ENCODE data around the gene RANBP9. TPM values are rescaled to one million over a fixed set of nuclear protein-coding genes. Genes with fewer than 3 reads are reported as not detected.

RANBP9 gene
- total and polyA plus RNA-seq, 2 of the 13 experiments (the other 11 are each of a cell fraction or from before 2014, with no cell fraction given): 26.6 to 30.6 TPM

- peak; percentile 44; the same call in 1 of the 2 replicates for TF ChIP-seq POGK (CRISPR knock-in tag; conservative IDR thresholded peaks at IDR 0.05)
- peak; percentile 65; the same call in 1 of the 2 replicates for TF ChIP-seq ZNF7 (CRISPR knock-in tag; IDR thresholded peaks at IDR 0.05)
- TF ChIP-seq ZBTB4 (CRISPR knock-in tag; IDR thresholded peaks at IDR 0.05; ENCODE audit: borderline replicate concordance): no peak
- TF ChIP-seq ZNF547 (CRISPR knock-in tag; IDR thresholded peaks at IDR 0.05): 0 out of 2 replicates have a peak, but pooled peaks have one; percentile 27
- TF ChIP-seq MIXL1 (CRISPR knock-in tag; IDR thresholded peaks at IDR 0.05): peak; percentile 88
- peak; percentile 37; the same call in 1 of the 2 replicates for TF ChIP-seq ZBTB14 (CRISPR knock-in tag; IDR thresholded peaks at IDR 0.05)
- TF ChIP-seq HNF1A (IDR thresholded peaks at IDR 0.05; ENCODE audit: low read depth): peak; percentile 97
- peak; percentile 99 for TF ChIP-seq HNF1A (CRISPR knock-in tag; IDR thresholded peaks at IDR 0.05; ENCODE audit: borderline replicate concordance)
- TF ChIP-seq ZBTB34 (CRISPR knock-in tag; IDR thresholded peaks at IDR 0.05): peak; percentile 98
- TF ChIP-seq ZNF264 (CRISPR knock-in tag; IDR thresholded peaks at IDR 0.05): peak; percentile 96
- peak; percentile 90; the same call in 1 of the 2 replicates for TF ChIP-seq ZNF543 (CRISPR knock-in tag; IDR thresholded peaks at IDR 0.05)
- TF ChIP-seq HOXD1 (CRISPR knock-in tag; IDR thresholded peaks at IDR 0.05): peak; percentile 97
- TF ChIP-seq TCF7L2 (IDR thresholded peaks at IDR 0.05; ENCODE audit: low read depth, low read length): peak; percentile 99
- TF ChIP-seq ZNF737 (CRISPR knock-in tag; IDR thresholded peaks at IDR 0.05; ENCODE audit: borderline replicate concordance): no peak
These were observed 106.9 kb downstream of the RANBP9 start (continued) for GRCh38 chr6:13604546-13605416.
